ENCODE measurements around the gene FUNDC2.

GRCh38 chrX:155001873-155002272, 24.8 kb upstream of the FUNDC2 start:
- TF ChIP-seq CTCF (conservative IDR thresholded peaks at IDR 0.05; ENCODE audit: low read depth, low read length) (no peak), POLR2A (IDR thresholded peaks at IDR 0.05; ENCODE audit: low read depth, low read length) (no peak), ELK1 (IDR thresholded peaks at IDR 0.05; ENCODE audit: borderline replicate concordance, low read depth, low read length) (no peak), USF2 (IDR thresholded peaks at IDR 0.05; ENCODE audit: low read depth, low read length) (no peak), SMC3 (IDR thresholded peaks at IDR 0.05; ENCODE audit: low read depth, low read length) (no peak), BHLHE40 (IDR thresholded peaks at IDR 0.05; ENCODE audit: low read depth, low read length) (no peak), MXI1 (IDR thresholded peaks at IDR 0.05; ENCODE audit: borderline replicate concordance, low read depth, low read length) (no peak), RAD21 (IDR thresholded peaks at IDR 0.05; ENCODE audit: low read length) (no peak), FOS (IDR thresholded peaks at IDR 0.05; ENCODE audit: low read depth, low read length) (no peak), RFX5 (IDR thresholded peaks at IDR 0.05; ENCODE audit: low read depth, low read length) (no peak), CEBPB (IDR thresholded peaks at IDR 0.05; ENCODE audit: low read depth, low read length) (no peak), NFE2L2 (IDR thresholded peaks at IDR 0.05; ENCODE audit: low read depth, low read length) (no peak), MAZ (IDR thresholded peaks at IDR 0.05; ENCODE audit: borderline replicate concordance, low read depth, low read length) (no peak), MAFK (IDR thresholded peaks at IDR 0.05; ENCODE audit: low read depth, low read length) (no peak)

All from IMR-90 (cell line).